ENCODE measurements around the gene SYT11.

The SYT11 gene

DNA sequence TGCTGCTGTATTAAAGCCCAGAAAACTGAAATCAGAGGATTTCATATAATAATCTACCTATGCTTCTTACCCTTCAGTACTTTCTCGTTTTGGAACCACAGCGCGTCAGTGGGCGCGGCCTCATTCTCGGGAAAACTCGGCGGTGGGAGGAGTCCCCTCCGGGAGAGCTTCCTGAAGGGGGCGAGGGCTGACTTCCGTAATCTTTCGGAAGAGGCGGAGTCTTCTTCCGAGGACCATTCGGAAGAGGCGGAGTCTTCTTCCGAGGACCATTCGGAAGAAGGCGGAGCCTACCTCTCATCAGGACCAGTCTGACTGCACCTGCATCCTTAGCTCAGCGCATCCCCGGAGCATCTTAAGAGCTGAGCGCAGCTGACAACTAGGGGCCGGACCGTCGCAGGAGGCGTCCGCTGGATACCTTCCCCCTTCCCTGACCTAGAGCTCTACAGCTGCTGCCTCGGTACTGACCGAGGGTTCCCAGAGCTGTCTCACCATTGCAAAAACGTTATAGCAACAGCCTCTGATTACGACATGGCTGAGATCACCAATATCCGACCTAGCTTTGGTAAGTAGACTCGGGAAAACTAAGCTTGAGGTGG, at the start of gene SYT11:
SYT11 (plus strand) TSS at position 334 of the 596 bp plus-strand sequence; CDS start at position 529, 195 bp downstream.
- TF ChIP-seq GATA2 (IDR thresholded peaks at IDR 0.05; ENCODE audit: low read depth, low read length) (no peak), GATA3 (IDR thresholded peaks at IDR 0.05; ENCODE audit: low read depth, low read length) (no peak)

DNA sequence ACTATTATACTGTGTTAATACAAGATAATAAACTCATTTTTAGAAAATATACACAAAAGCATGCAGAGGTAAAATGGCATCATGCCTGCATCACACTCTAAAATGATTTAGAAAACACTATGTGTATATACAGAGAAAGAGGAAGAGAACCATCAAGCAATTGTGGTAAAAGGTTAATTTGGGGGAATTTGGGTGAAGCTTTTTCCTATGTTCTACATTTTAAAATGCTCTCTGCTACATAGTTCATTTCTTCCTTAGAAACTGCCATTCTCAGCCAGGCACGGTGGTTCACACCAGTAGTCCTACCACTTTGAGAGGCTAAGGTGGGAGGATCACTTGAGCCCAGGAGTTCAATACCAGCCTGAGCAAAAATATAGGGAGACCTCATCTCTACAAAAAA, 46.5 kb upstream of the SYT11 start:
- TF ChIP-seq GATA3 (IDR thresholded peaks at IDR 0.05; ENCODE audit: low read depth, low read length): no peak

DNA sequence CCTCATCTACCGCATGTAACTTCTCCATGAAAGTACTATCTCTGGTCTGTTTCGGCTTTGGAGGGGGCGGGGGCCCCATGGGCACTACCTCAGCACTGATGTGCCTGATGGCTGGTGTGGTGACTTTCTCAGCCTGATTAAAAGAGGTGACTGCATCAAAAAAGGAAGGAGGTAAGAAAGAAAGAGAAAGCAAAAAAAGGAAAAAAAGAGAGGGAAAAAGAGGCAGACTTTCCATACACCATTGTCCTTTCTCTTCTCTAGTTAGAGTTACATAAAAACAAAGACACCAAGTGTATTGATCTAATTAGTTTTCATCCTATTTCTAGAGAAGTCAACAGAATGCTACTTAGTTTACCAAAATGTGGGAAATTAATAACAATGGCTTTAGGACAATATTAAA, 45.7 kb upstream of the SYT11 start:
- TF ChIP-seq GATA2 (IDR thresholded peaks at IDR 0.05; ENCODE audit: low read depth, low read length) (no peak), GATA3 (IDR thresholded peaks at IDR 0.05; ENCODE audit: low read depth, low read length) (no peak)

DNA sequence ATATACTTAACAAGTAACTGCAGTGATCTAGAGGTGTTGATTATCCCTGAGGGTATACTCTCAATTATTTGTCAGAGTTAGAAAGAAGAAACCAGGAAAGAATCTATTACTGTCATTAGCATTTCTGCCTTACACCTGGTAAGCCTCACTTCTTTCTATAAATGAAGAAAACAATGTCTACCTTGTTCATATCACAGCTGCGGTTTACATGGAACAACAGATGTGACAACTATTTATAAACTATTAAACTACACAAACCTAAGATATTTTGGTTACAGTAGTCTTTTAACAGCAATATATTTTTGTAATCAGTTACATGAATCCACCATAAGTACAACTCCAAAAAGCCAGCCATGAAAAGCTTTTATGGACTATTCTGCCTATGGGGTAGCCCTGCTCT, 43.0 kb upstream of the SYT11 start:
- TF ChIP-seq GATA3 (IDR thresholded peaks at IDR 0.05; ENCODE audit: low read depth, low read length): no peak
- no peak for TF ChIP-seq GATA2 (IDR thresholded peaks at IDR 0.05; ENCODE audit: low read depth, low read length)

GRCh38 chr1:155827450-155827849, 31.9 kb upstream of the SYT11 start:
- no peak for TF ChIP-seq GATA2 (IDR thresholded peaks at IDR 0.05; ENCODE audit: low read depth, low read length)
- no peak for TF ChIP-seq GATA3 (IDR thresholded peaks at IDR 0.05; ENCODE audit: low read depth, low read length)

GRCh38 chr1:155831279-155831976, 27.9 kb upstream of the SYT11 start:
- TF ChIP-seq GATA3 (IDR thresholded peaks at IDR 0.05; ENCODE audit: low read depth, low read length) (no peak), GATA2 (IDR thresholded peaks at IDR 0.05; ENCODE audit: low read depth, low read length) (no peak)

- TF ChIP-seq GATA3 (IDR thresholded peaks at IDR 0.05; ENCODE audit: low read depth, low read length) (no peak), GATA2 (IDR thresholded peaks at IDR 0.05; ENCODE audit: low read depth, low read length) (no peak)
These were observed 25.6 kb upstream of the SYT11 start for GRCh38 chr1:155833665-155834295.

DNA sequence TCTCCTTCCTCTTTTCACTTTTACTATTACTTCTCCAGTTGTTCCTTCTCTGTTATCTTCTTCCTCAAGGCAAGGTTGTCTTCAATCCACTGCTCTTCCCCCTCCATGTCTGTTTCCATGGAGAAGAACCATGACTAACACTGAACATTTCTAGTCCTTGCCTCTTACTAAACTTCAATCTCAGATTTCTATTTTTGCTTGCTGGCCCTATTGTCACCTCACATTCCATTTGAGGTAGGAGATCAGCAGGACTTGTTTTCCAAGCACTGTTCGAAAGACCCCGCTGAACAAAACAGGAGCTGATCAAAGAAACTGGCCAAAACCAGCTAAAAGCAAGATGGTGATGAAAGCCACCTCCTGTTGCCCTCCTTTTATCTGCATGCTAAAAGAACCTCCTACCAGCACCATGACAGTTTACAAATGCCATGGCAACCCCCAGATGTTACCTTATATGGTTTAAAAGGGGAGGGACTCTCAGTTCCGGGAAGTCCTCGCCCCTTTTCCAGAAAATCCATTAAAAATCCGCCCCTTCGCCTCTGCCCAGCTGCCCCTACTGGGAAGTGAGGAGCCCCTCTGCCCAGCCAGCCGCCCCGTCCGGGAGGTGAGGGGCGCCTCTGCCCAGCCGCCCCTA, 25.0 kb upstream of the SYT11 start:
- TF ChIP-seq GATA3 (IDR thresholded peaks at IDR 0.05; ENCODE audit: low read depth, low read length) (no peak), GATA2 (IDR thresholded peaks at IDR 0.05; ENCODE audit: low read depth, low read length) (no peak)

GRCh38 chr1:155835548-155835947, 23.8 kb upstream of the SYT11 start:
- TF ChIP-seq GATA2 (IDR thresholded peaks at IDR 0.05; ENCODE audit: low read depth, low read length) (no peak), GATA3 (IDR thresholded peaks at IDR 0.05; ENCODE audit: low read depth, low read length) (no peak)

GRCh38 chr1:155840386-155840785, 19.0 kb upstream of the SYT11 start:
- TF ChIP-seq GATA2 (IDR thresholded peaks at IDR 0.05; ENCODE audit: low read depth, low read length): no peak

DNA sequence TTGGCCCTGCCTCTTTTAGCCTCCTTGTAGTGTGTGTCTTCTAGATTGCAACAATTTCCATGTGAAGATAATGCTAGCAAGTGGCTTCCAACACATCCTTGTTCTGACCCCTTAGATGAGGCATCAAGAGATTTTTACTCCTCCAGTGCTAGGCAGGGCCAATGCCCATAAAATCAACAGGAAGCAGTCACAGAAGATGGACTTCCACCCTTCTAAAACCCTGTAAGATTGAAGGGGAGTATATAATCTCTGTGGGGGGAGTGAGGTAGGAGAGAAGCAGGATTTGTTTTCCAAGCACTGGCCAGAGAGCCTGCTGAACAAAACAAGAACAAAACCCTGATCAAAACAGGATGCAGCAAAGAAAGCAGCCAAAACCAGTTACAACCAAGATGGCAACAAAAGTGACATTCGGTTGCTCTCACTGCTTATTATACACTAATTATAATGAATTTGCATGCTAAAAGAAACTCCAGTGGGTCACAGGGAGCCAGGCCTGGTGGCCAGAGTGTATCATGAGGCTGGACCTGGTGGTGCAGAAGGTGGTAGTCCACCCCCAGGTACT, 14.4 kb upstream of the SYT11 start:
- TF ChIP-seq GATA3 (IDR thresholded peaks at IDR 0.05; ENCODE audit: low read depth, low read length) (no peak), GATA2 (IDR thresholded peaks at IDR 0.05; ENCODE audit: low read depth, low read length) (no peak)

DNA sequence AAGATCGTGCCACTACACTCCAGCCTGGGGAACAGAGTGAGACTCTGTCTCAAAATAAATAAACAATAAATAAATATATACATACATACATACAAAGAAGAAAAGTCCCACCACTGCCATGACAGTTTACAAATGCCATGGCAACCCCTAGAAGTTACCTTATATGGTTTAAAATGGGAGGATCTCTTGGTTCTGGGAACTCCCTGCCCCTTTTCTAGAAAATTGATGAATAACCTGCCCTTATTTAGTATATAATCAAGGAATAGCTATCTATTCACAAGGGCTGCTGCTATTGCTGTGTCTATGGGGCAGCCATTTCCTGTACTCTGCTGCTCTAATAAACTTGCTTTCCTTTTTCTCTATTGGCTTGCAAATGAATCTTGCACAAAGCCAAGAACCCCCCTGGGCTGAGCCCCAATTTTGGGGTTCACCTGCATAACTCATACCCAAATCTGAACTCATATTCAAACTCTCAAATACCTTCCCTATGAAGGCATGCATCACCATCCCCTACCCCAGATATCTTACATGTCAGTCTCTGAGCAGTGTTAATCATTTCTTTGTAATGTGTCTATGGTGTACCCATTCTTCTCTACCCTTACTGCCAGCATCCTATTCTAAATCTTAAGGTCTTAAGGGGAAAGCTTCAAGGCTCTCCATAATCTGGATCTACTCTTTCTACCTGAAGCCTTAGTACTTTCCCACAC, 11.4 kb upstream of the SYT11 start:
- TF ChIP-seq GATA3 (IDR thresholded peaks at IDR 0.05; ENCODE audit: low read depth, low read length) (no peak), GATA2 (IDR thresholded peaks at IDR 0.05; ENCODE audit: low read depth, low read length) (no peak)

- TF ChIP-seq GATA2 (IDR thresholded peaks at IDR 0.05; ENCODE audit: low read depth, low read length) (no peak), GATA3 (IDR thresholded peaks at IDR 0.05; ENCODE audit: low read depth, low read length) (no peak)
These were observed 9.0 kb upstream of the SYT11 start for GRCh38 chr1:155850345-155850744.

Data from SH-SY5Y (cell line).